AG04449 (cell line): ENCODE measurements around the gene SSBP3.
"Not testable (repeated sequence)": the region's sequence is repeated elsewhere in the genome, so short reads cannot be mapped to it uniquely, and the experiment has no call there.

Experiments used
- CTCF ChIA-PET: fragments of 350-600 bp; formaldehyde crosslinking; extraction: SDS; loops from one replicate; lab custom pipeline; 2021; ENCODE audit warnings: antibody characterized with exemption; lab: Yijun Ruan, JAX
- POLR2A ChIA-PET: fragments of 400-600, 350-600 bp; formaldehyde crosslinking; extraction: SDS; loops from one replicate; lab custom pipeline; 2020; ENCODE audit warnings: antibody characterized with exemption, inconsistent platforms; lab: Yijun Ruan, JAX
- DNase-seq: peaks from one replicate; pipeline ENCODE4 v3.0.0-alpha.2; 2010; ENCODE audit warnings: low read depth, low spot score
- H3K4me3 ChIP-seq: 2 replicates; pipeline ENCODE4 v1.5.1; 2011; ENCODE audit warnings: low read depth, mild to moderate bottlenecking, control low read depth, low read length
- TF ChIP-seq, protein P1 (sequence below): IDR thresholded peaks from one replicate; pipeline ENCODE4 v1.5.1; 2011; ENCODE audit warnings: mild to moderate bottlenecking, moderate library complexity, low read length, control low read depth, inconsistent platforms; ENCODE audit not compliant: insufficient read depth; ENCODE audit errors: missing control alignments

Gene SSBP3

DNA sequence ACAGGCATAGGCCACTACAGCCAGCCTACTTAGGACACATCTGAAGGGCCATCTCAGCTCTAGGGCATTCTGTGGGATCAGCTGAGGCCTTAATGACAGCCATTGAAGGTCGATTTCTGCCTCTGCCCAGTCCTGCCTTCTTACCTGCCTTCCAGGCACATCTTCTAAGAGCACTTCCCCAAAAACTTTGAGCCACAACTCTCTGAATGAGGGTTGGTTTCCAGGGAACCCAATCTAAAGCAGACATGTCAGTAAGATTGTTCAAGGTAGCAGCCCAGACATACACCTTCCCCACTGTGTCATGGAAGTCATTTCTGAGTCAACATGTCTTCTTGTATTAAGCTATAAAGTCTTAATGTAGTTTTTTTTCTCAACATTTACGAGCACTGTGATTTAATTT lies 18.2 kb upstream of the SSBP3 start:
- H3K4me3 ChIP-seq, result no peak overlapping the region
- DNase-seq, result no peak
- ChIA-PET POLR2A (no interaction called here), CTCF (interaction anchor here (1.0 to 1.5 kb wide), 2 partner anchors 310 to 335 kb away, joined by 3 read pairs; no protein-coding TSS in a partner anchor)
- TF ChIP-seq, protein P1, sequence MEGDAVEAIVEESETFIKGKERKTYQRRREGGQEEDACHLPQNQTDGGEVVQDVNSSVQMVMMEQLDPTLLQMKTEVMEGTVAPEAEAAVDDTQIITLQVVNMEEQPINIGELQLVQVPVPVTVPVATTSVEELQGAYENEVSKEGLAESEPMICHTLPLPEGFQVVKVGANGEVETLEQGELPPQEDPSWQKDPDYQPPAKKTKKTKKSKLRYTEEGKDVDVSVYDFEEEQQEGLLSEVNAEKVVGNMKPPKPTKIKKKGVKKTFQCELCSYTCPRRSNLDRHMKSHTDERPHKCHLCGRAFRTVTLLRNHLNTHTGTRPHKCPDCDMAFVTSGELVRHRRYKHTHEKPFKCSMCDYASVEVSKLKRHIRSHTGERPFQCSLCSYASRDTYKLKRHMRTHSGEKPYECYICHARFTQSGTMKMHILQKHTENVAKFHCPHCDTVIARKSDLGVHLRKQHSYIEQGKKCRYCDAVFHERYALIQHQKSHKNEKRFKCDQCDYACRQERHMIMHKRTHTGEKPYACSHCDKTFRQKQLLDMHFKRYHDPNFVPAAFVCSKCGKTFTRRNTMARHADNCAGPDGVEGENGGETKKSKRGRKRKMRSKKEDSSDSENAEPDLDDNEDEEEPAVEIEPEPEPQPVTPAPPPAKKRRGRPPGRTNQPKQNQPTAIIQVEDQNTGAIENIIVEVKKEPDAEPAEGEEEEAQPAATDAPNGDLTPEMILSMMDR, result no peak

DNA sequence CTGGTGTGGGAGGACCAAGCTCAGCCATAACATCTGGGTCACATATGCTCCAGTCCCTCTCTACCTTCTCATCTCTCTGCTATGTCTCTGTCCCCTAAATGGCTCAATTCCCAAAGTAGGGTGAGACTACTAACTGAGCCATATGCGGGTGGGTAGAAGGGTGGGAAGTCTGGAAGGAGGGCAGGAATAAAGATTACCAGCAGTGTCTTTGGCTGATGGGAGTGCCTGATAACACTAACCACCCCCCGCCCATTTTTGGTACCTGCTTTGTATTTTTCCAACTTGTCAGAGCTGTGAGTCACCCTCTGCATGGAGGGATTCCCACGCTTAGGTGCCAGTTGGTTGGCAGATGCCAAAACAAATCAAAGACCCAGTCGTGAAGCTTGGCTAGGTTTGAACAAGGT lies 14.9 kb upstream of the SSBP3 start:
- TF ChIP-seq, protein P1, result no peak
- ChIA-PET CTCF (interaction anchor here (1.1 kb wide), 1 partner anchor 68 kb away, joined by 3 read pairs; no protein-coding TSS in a partner anchor), POLR2A (no interaction called here)
- no peak overlapping the region for H3K4me3 ChIP-seq
- no peak for DNase-seq

DNA sequence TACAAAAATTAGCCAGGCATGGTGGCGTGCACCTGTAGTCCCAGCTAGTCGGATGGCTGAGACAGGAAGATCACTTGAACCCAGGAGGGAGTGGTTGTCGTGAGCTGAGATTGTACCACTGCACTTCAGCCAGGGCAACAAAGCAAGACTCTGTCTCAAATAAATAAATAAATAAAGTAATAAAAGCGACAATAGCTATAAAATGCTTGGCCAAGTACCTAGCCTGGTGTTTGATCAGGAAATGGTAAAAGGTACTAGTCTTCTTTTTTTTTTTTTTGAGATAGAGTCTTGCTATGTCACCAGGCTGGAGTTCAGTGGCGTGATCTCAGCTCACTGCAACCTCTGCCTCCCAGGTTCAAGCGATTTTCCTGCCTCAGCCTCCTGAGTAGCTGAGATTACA lies 12.4 kb upstream of the SSBP3 start:
- DNase-seq, H3K4me3 ChIP-seq: not testable (repeated sequence)
- ChIA-PET CTCF (interaction anchor here (1.0 to 1.1 kb wide), 2 partner anchors 55 to 71 kb away, joined by 3 read pairs; no protein-coding TSS in a partner anchor), POLR2A (interaction anchor here (0.7 kb wide), 1 partner anchor 23 kb away, joined by 3 read pairs; no protein-coding TSS in a partner anchor)

DNA sequence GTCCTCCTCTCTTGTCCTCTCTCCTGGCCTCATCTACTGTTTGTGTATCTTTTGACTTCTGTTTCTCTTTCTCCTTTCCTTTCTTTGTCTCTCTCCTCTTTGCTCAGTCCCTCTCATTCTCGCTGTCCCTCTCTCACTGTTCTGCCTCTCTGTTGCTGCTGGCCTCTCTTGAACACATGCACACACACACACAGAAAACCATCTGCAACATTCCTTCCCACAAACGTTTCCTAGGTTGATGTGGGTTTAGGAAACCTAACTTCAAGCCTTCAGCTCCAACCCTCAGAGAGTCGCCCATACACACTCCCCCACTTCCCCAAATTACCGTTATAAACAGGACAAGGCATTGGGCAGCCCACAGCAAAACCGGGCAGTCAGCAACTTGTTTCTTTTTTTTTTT lies 10.9 kb upstream of the SSBP3 start:
- ChIA-PET CTCF (interaction anchor here (1.8 kb wide), 1 partner anchor 72 kb away, joined by 5 read pairs; no protein-coding TSS in a partner anchor), POLR2A (no interaction called here)
- H3K4me3 ChIP-seq, result no peak overlapping the region
- DNase-seq, result no peak
- TF ChIP-seq, protein P1, result no peak

DNA sequence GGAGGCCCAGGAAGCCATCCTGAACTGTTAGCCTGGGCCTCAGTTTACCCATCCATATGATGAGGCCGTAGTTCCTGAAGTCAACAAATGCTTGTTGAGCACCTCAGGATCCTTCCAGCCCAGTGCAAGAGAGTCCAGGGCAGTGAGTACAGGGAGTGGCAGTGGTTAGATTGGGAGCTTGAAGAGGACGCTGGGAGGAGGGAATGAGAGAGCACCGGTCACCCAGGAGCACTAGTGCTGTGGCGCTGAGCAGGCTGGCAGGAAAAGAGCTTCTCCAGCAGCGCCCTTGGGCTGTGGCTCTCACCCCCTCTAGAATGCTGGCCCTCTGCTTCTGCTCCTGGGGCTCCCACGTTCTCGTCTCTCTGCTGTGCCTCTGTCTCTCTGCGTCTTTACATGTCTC lies 10.2 kb upstream of the SSBP3 start:
- no peak overlapping the region for H3K4me3 ChIP-seq
- TF ChIP-seq, protein P1, result no peak
- POLR2A ChIA-PET, result no interaction called here
- no peak for DNase-seq
- CTCF ChIA-PET, result interaction anchor here (1.0 to 1.8 kb wide), 3 partner anchors 9 to 144 kb away, joined by 4 to 5 read pairs (median 4); no protein-coding TSS in a partner anchor

DNA sequence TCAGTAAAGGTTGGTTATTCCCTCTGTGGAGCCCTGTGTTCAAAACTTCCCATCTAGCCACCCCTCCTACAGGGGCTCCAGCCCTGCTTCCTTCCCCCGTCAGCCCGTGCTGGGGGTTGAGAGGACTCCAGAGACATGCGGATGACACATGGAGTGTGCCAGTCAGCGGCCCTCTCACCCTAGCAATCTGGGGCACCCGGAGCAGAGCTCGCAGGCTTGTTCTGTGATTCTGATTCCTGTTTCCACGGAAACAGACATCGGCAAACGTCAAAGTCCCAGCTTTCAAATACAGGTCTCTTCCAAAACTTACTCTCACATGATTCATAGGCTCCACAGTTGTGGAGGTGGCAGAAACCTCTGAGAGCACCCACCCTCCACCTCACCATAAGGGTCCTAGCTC lies 9.8 kb upstream of the SSBP3 start:
- H3K4me3 ChIP-seq, result no peak overlapping the region
- TF ChIP-seq, protein P1, result no peak
- ChIA-PET CTCF (interaction anchor here (1.0 to 1.8 kb wide), 3 partner anchors 10 to 143 kb away, joined by 4 to 5 read pairs (median 4); no protein-coding TSS in a partner anchor), POLR2A (no interaction called here)
- no peak for DNase-seq

DNA sequence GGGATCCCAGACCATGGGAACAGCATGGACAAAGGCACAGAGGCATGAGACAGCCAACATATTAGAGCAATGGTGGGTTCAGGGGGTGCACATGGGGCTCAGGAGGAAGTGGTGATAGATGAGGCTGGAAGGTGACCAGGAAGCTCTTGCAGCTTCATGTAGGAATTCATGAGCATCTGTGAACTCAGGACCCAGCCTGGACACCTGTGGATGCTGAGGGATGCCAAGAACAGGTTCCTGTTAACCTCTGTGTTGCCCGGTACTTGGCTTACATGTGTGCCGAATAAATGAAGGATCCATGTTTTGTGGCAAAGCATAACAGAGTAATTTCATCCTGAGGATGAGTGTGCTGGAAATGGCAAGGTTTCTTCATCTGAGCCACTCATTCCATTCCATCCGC lies 9.3 kb upstream of the SSBP3 start:
- ChIA-PET POLR2A (no interaction called here), CTCF (interaction anchor here (1.0 to 1.8 kb wide), 3 partner anchors 10 to 143 kb away, joined by 4 to 5 read pairs (median 4); no protein-coding TSS in a partner anchor)
- TF ChIP-seq, protein P1, result no peak
- DNase-seq, result no peak
- H3K4me3 ChIP-seq, result no peak overlapping the region
